Tibial artery (tissue), 4 donors: ENCODE results near the gene RALGAPA2.

Source experiments
- DNase-seq, 2 donors: peaks; one replicate each; pipeline ENCODE4 v3.0.0-alpha.2; 2019
- H3K27ac ChIP-seq, 2 donors: fragments of 200-600 bp; sonication (generic) in 1 of 2; 1 replicate in 1 of 2; 2 replicates in 1 of 2; pipeline ENCODE4 v1.5.1; 2018 to 2019; ENCODE audit warnings: mild to moderate bottlenecking in 1 of 2
- H3K27me3 ChIP-seq, 2 donors: fragments of 200-600 bp; sonication (generic) in 1 of 2; one replicate each; pipeline versions ENCODE4 v1.5.1 to v1.6.0; 2016 to 2019
- H3K36me3 ChIP-seq, 3 donors: fragments of 200-600 bp; sonication (generic) in 2 of 3; one replicate each; pipeline ENCODE4 v1.5.1; 2016 to 2019; ENCODE audit warnings: mild to moderate bottlenecking in 2 of 3
- H3K4me1 ChIP-seq, 4 donors: fragments of 200-600 bp; sonication (generic) in 2 of 4; 1 replicate in 3 of 4; 2 replicates in 1 of 4; pipeline ENCODE4 v1.5.1; 2016 to 2019
- H3K4me3 ChIP-seq, 2 donors: fragments of 200-600 bp; sonication (generic) in 1 of 2; 1 replicate in 1 of 2; 2 replicates in 1 of 2; pipeline ENCODE4 v1.5.1; 2018 to 2019; ENCODE audit warnings: mild to moderate bottlenecking in 2 of 2
- H3K9me3 ChIP-seq, 3 donors: fragments of 200-600 bp; sonication (generic) in 1 of 3; one replicate each; pipeline ENCODE4 v1.5.1; 2016 to 2019
- intact Hi-C: fragments of 100-400 bp; cut with DNase I; formaldehyde crosslinking; loops from one replicate; pipeline ENCODE4 v1.15.0; 2023; ENCODE audit warnings: low total_unique reads
- TF ChIP-seq, protein P1 (sequence below), 2 experiments: fragments of 200-600 bp in 1 of 2; fragments of 450-650 bp in 1 of 2; IDR thresholded peaks; one replicate each; pipeline ENCODE4 v1.5.1; 2017 to 2019; ENCODE audit warnings: antibody characterized with exemption in 2 of 2, mild to moderate bottlenecking in 1 of 2, moderate library complexity in 1 of 2

RALGAPA2 gene

DNA sequence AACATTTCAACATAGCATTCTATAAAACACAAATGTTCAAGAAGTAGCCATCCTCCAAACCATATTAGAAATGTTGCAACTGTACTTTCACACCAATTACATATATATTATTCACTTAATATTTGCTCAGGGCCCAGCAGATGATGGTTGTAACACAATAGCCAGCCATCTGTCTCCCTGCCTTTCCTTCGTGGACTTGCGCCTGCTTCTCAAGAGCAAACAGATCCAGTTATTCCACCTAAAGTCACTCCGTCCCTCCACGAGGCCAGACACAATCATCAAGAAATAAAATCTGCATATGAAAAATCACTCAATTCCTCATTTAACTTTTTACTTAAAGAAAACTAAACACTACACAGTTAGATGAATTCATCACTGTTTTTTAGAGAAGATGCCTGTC, 160.4 kb downstream of the RALGAPA2 start:
- peaks cover 0 to 15% (median under 1%) of the 10 kb centered on the region in 3 donors for H3K36me3 ChIP-seq
- intact Hi-C loops: no loop called here
- no peaks in the 10 kb centered on the region for H3K27me3 ChIP-seq
- H3K4me1 ChIP-seq: no peaks in the 10 kb centered on the region
- H3K4me3 ChIP-seq: no peak overlapping the region
- H3K9me3 ChIP-seq: no peaks in the 10 kb centered on the region
- no peak overlapping the region for H3K27ac ChIP-seq
- DNase-seq: no peak
- TF ChIP-seq, protein P1, sequence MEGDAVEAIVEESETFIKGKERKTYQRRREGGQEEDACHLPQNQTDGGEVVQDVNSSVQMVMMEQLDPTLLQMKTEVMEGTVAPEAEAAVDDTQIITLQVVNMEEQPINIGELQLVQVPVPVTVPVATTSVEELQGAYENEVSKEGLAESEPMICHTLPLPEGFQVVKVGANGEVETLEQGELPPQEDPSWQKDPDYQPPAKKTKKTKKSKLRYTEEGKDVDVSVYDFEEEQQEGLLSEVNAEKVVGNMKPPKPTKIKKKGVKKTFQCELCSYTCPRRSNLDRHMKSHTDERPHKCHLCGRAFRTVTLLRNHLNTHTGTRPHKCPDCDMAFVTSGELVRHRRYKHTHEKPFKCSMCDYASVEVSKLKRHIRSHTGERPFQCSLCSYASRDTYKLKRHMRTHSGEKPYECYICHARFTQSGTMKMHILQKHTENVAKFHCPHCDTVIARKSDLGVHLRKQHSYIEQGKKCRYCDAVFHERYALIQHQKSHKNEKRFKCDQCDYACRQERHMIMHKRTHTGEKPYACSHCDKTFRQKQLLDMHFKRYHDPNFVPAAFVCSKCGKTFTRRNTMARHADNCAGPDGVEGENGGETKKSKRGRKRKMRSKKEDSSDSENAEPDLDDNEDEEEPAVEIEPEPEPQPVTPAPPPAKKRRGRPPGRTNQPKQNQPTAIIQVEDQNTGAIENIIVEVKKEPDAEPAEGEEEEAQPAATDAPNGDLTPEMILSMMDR (IDR thresholded peaks at IDR 0.05): no peak

DNA sequence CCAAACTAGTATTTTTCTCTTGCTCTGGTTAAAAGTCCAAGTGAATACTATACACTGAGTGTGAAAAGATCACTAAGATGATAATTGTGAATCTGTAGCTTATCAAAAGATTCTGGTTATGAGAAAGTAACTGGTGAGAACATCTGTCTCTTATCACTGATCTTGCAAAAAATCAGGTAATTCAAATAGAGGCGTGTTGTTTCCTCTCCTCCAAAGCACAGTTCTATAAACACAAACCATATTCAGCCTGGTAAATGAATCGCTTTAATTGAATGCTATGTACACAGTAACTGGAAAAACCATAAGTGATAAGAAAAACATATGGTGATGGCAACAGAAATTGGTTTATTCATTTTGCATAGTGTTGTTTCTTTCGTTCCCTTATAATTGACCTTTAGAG, 161.0 kb downstream of the RALGAPA2 start:
- intact Hi-C loops: no loop called here
- DNase-seq: no peak
- no peaks in the 10 kb centered on the region for H3K27me3 ChIP-seq
- H3K27ac ChIP-seq: no peak overlapping the region
- no peak overlapping the region for H3K4me3 ChIP-seq
- H3K9me3 ChIP-seq: no peaks in the 10 kb centered on the region
- no peaks in the 10 kb centered on the region for H3K4me1 ChIP-seq
- peaks cover 0 to 17% (median 7%) of the 10 kb centered on the region in 3 donors for H3K36me3 ChIP-seq
- TF ChIP-seq, protein P1 (IDR thresholded peaks at IDR 0.05): no peak

DNA sequence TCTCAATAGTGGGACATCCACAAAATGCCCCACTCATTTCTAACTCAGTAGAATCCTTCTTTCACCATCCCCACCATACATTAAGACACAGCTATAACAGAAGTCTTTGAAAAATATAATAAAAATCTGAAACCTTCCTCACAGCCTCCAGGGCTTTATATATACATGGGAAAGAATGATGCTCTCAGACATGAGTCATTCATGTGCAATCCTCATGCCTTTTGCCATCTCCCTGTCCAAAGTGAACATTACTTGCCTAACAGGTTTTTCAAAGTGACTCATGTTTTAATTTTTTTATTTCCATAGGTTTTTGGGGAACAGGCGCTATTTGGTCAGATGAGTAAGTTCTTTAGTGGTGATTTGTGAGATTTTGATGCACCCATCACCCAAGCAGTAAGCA, 162.7 kb downstream of the RALGAPA2 start:
- intact Hi-C loops: no loop called here
- Histone ChIP-seq H3K36me3 (peaks cover 0 to 25% (median 18%) of the 10 kb centered on the region in 3 donors), H3K9me3 (no peaks in the 10 kb centered on the region), H3K4me1 (no peaks in the 10 kb centered on the region), H3K27ac (no peak overlapping the region), H3K27me3 (no peaks in the 10 kb centered on the region), H3K4me3 (no peak overlapping the region)
- DNase-seq: no peak
- TF ChIP-seq, protein P1 (IDR thresholded peaks at IDR 0.05): no peak

DNA sequence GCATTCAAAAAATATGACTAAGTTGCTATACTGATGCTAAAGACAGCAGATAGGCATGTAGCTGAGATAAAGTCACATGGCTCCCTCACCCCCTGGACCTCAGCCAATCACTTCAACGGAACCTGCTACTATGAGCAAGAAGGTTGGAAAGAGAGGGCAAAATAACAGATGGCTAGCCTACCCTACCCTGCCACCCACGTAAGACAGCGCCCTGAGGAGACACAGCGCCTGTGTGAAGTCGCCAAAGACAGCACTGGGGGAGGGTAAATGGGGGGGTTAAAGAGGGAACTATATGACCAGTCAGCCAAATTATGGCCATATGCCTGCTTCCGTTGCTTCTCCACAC, 163.2 kb downstream of the RALGAPA2 start:
- no peaks in the 10 kb centered on the region for H3K4me1 ChIP-seq
- no peaks in the 10 kb centered on the region for H3K9me3 ChIP-seq
- H3K4me3 ChIP-seq: no peak overlapping the region
- H3K27me3 ChIP-seq: no peaks in the 10 kb centered on the region
- intact Hi-C loops: no loop called here
- H3K36me3 ChIP-seq: peaks cover 0 to 25% (median 23%) of the 10 kb centered on the region in 3 donors
- TF ChIP-seq, protein P1 (IDR thresholded peaks at IDR 0.05): no peak
- no peak overlapping the region for H3K27ac ChIP-seq
- DNase-seq: no peak

- Histone ChIP-seq H3K36me3 (peaks cover 0 to 25% (median 23%) of the 10 kb centered on the region in 3 donors), H3K4me1 (no peaks in the 10 kb centered on the region), H3K27ac (no peak overlapping the region), H3K4me3 (no peak overlapping the region), H3K9me3 (no peaks in the 10 kb centered on the region), H3K27me3 (no peaks in the 10 kb centered on the region)
- no peak for DNase-seq
- TF ChIP-seq, protein P1 (IDR thresholded peaks at IDR 0.05): no peak
- intact Hi-C loops: no loop called here
Measured at GRCh38 chr20:20548527-20549266, 163.7 kb downstream of the RALGAPA2 start.
